Calu3 (cell line): ENCODE results near the gene SSR2. TPM values are rescaled to one million over a fixed set of nuclear protein-coding genes. Genes with fewer than 3 reads are reported as not detected.

ENCODE experiments used
- BruUV-seq: library from RNA; stranded (reverse); fragments of 400-500 nt; replicated peaks from 2 replicates; lab custom pipeline; 2021; lab: Mats Ljungman, UMichigan
- CTCF ChIA-PET: fragments of 300-600 bp; sonication (Branson Sonifier 250); formaldehyde crosslinking; loops from one replicate; lab custom pipeline; 2022; ENCODE audit warnings: antibody characterized with exemption; lab: Charles Lee
- DNase-seq: peaks from one replicate; pipeline ENCODE4 v3.0.0; 2022
- H3K27ac Mint-ChIP-seq: one replicate; pipeline ENCODE4 v1.8.0; 2022; ENCODE audit warnings: mixed read lengths; ENCODE audit not compliant: unreplicated experiment
- H3K27me3 Mint-ChIP-seq: one replicate; pipeline ENCODE4 v1.8.0; 2022; ENCODE audit warnings: mixed read lengths; ENCODE audit not compliant: unreplicated experiment
- H3K36me3 Mint-ChIP-seq: one replicate; pipeline ENCODE4 v1.8.0; 2022; ENCODE audit warnings: mild to moderate bottlenecking, moderate library complexity, mixed read lengths; ENCODE audit not compliant: insufficient read depth, unreplicated experiment
- H3K4me1 Mint-ChIP-seq: one replicate; pipeline ENCODE4 v1.8.0; 2022; ENCODE audit warnings: mild to moderate bottlenecking, low read depth, mixed read lengths; ENCODE audit not compliant: unreplicated experiment
- H3K4me3 Mint-ChIP-seq: one replicate; pipeline ENCODE4 v1.8.0; 2022; ENCODE audit warnings: mild to moderate bottlenecking, low read depth, moderate library complexity, mixed read lengths; ENCODE audit not compliant: unreplicated experiment
- H3K9me3 Mint-ChIP-seq: one replicate; pipeline ENCODE4 v1.8.0; 2022; ENCODE audit warnings: low read depth, mixed read lengths; ENCODE audit not compliant: unreplicated experiment
- CTCF ChIP-seq: fragments of 200-600 bp; IDR thresholded peaks from one replicate; pipeline ENCODE4 v1.8.0; 2022; ENCODE audit warnings: antibody characterized with exemption; ENCODE audit not compliant: unreplicated experiment
- intact Hi-C: fragments of 100-400 bp; cut with micrococcal nuclease; formaldehyde crosslinking; loops from one replicate; pipeline ENCODE4 v1.10.0; 2022; ENCODE audit not compliant: unreplicated experiment
- total RNA-seq: library from RNA; stranded (reverse); gene quantifications from 2 replicates; pipeline ENCODE4 v1.2.3, GENCODE V29; 2022

The SSR2 gene
- total RNA-seq, 1 experiment from 2014 or later: 246 TPM

GRCh38 chr1:156001662-156002171 lies 19.0 kb downstream of the SSR2 start:
- Mint-ChIP-seq H3K4me1 (peaks cover 47% of the 10 kb centered on the region), H3K4me3 (peak overlapping the region; percentile 20), H3K27me3 (no peaks in the 10 kb centered on the region), H3K27ac (peak overlapping the region; percentile 15), H3K36me3 (peaks cover 13% of the 10 kb centered on the region), H3K9me3 (no peaks in the 10 kb centered on the region)
- DNase-seq: no peak
- no peak for TF ChIP-seq CTCF
- intact Hi-C loops: no loop called here
- no TSS peak for BruUV-seq
- CTCF ChIA-PET: interaction anchor here (0.6 to 1.5 kb wide), 3 partner anchors 23 to 55 kb away, joined by 3 to 6 read pairs (median 3); partner anchors contain the start of gene ARHGEF2

- H3K4me1 Mint-ChIP-seq: peaks cover 44% of the 10 kb centered on the region
Observed at GRCh38 chr1:156001021-156001661, 19.6 kb downstream of the SSR2 start.

GRCh38 chr1:155999964-156000363 lies 20.8 kb downstream of the SSR2 start:
- CTCF ChIA-PET: no interaction called here
- Mint-ChIP-seq H3K9me3 (no peaks in the 10 kb centered on the region), H3K27ac (no peak overlapping the region), H3K4me1 (peaks cover 37% of the 10 kb centered on the region), H3K27me3 (no peaks in the 10 kb centered on the region), H3K36me3 (peaks cover 10% of the 10 kb centered on the region), H3K4me3 (no peak overlapping the region)
- no TSS peak for BruUV-seq
- TF ChIP-seq CTCF: no peak
- DNase-seq: no peak
- intact Hi-C loops: no loop called here

More at GRCh38 chr1:156001021-156001661, 19.6 kb downstream of the SSR2 start:
- H3K27ac Mint-ChIP-seq: peak overlapping the region; percentile 15
- H3K9me3 Mint-ChIP-seq: no peaks in the 10 kb centered on the region
- no TSS peak for BruUV-seq
- intact Hi-C loops: no loop called here
- TF ChIP-seq CTCF: no peak
- peak overlapping the region; percentile 20 for H3K4me3 Mint-ChIP-seq
- no peaks in the 10 kb centered on the region for H3K27me3 Mint-ChIP-seq
- CTCF ChIA-PET: interaction anchor here (0.6 to 1.5 kb wide), 3 partner anchors 25 to 498 kb away, joined by 3 read pairs; no protein-coding TSS in a partner anchor
- no peak for DNase-seq
- H3K36me3 Mint-ChIP-seq: peaks cover 10% of the 10 kb centered on the region

- CTCF ChIA-PET: no interaction called here
- DNase-seq: no peak
- intact Hi-C loops: no loop called here
- H3K27me3 Mint-ChIP-seq: no peaks in the 10 kb centered on the region
- peaks cover 3% of the 10 kb centered on the region for H3K4me1 Mint-ChIP-seq
- no peaks in the 10 kb centered on the region for H3K9me3 Mint-ChIP-seq
- H3K4me3 Mint-ChIP-seq: no peak overlapping the region
- no peak for TF ChIP-seq CTCF
- no TSS peak for BruUV-seq
- no peaks in the 10 kb centered on the region for H3K36me3 Mint-ChIP-seq
- H3K27ac Mint-ChIP-seq: no peak overlapping the region
Observed at GRCh38 chr1:155996166-155996565, 24.6 kb downstream of the SSR2 start.
